ENCODE measurements around the gene FBXO48. TPM values are rescaled to one million over a fixed set of nuclear protein-coding genes. Genes with fewer than 3 reads are reported as not detected.

Gene FBXO48
- total RNA-seq, 1 donor, result 0.99 TPM

GRCh38 chr2:68431316-68431972 is 35.6 kb downstream of the FBXO48 start:
- DNase-seq (ENCODE audit: low read depth), result no peak
- no peak overlapping the region for H3K4me3 ChIP-seq (ENCODE audit: low read depth, low read length)
- no peak for TF ChIP-seq CTCF (IDR thresholded peaks at IDR 0.05; ENCODE audit: insufficient read depth, low read length)

GRCh38 chr2:68429311-68429826 is 37.7 kb downstream of the FBXO48 start:
- peak; percentile 67 for DNase-seq (ENCODE audit: low read depth)
- no peak overlapping the region for H3K4me3 ChIP-seq (ENCODE audit: low read depth, low read length)
- TF ChIP-seq CTCF (IDR thresholded peaks at IDR 0.05; ENCODE audit: insufficient read depth, low read length), result no peak

GRCh38 chr2:68428746-68429145 is 38.3 kb downstream of the FBXO48 start:
- no peak overlapping the region for H3K4me3 ChIP-seq (ENCODE audit: low read depth, low read length)
- DNase-seq (ENCODE audit: low read depth), result peak; percentile 77
- no peak for TF ChIP-seq CTCF (IDR thresholded peaks at IDR 0.05; ENCODE audit: insufficient read depth, low read length)

- no peak overlapping the region for H3K4me3 ChIP-seq (ENCODE audit: low read depth, low read length)
- DNase-seq (ENCODE audit: low read depth), result no peak
- TF ChIP-seq CTCF (IDR thresholded peaks at IDR 0.05; ENCODE audit: insufficient read depth, low read length), result no peak
Measured at GRCh38 chr2:68428126-68428525, 39.0 kb downstream of the FBXO48 start.

- no peak for TF ChIP-seq CTCF (IDR thresholded peaks at IDR 0.05; ENCODE audit: insufficient read depth, low read length)
- no peak overlapping the region for H3K4me3 ChIP-seq (ENCODE audit: low read depth, low read length)
- peak; percentile 10 for DNase-seq (ENCODE audit: low read depth)
Measured at GRCh38 chr2:68426848-68427579, 40.1 kb downstream of the FBXO48 start.

- H3K4me3 ChIP-seq (ENCODE audit: low read depth, low read length), result no peak overlapping the region
- no peak for TF ChIP-seq CTCF (IDR thresholded peaks at IDR 0.05; ENCODE audit: insufficient read depth, low read length)
- DNase-seq (ENCODE audit: low read depth), result no peak
Measured at GRCh38 chr2:68426446-68426845, 40.6 kb downstream of the FBXO48 start.
